HepG2 (cell line): Measurements from ENCODE around the gene DDC. TPM values are rescaled to one million over a fixed set of nuclear protein-coding genes. Genes with fewer than 3 reads are reported as not detected.

ENCODE experiments used
- ATAC-seq: fragments of 200-7000 bp; cut with Tn5 transposase; 3 replicates; pipeline ENCODE4 v1.9.1; 2020; ENCODE audit warnings: mild to moderate bottlenecking, moderate library complexity
- BruUV-seq: library from RNA; stranded (reverse); fragments of 400-500 nt; replicated peaks from 2 replicates; lab custom pipeline; 2021; lab: Mats Ljungman, UMichigan
- CTCF ChIA-PET: fragments of 300-600 bp; formaldehyde crosslinking; extraction: SDS; loops from one replicate; lab custom pipeline; 2021; ENCODE audit warnings: low total read pairs, inconsistent platforms, low intra/inter-chr PET ratio; lab: Yijun Ruan, JAX
- POLR2A ChIA-PET: fragments of 350-600 bp; sonication (Branson Sonifier 250); formaldehyde crosslinking; loops from one replicate; lab custom pipeline; 2020; ENCODE audit warnings: antibody characterized with exemption, inconsistent platforms; lab: Yijun Ruan, JAX
- DNase-seq: peaks from one replicate; pipeline ENCODE4 v3.0.0-alpha.2; 2015; ENCODE audit warnings: low spot score
- FAIRE-seq: peaks from 3 replicates; lab custom pipeline; 2011; peaks lifted over from hg19 to GRCh38; lab: Jason Lieb, UNC
- H2AFZ ChIP-seq: one replicate; pipeline ENCODE4 v1.6.1; 2011; ENCODE audit warnings: low read length, inconsistent platforms
- H3K27ac ChIP-seq: fragments of 300-600 bp; 3 replicates; pipeline ENCODE4 v1.8.0; 2011; ENCODE audit warnings: mixed run types, mild to moderate bottlenecking, mixed read lengths, low read length, inconsistent platforms; ENCODE audit not compliant: insufficient read depth; ENCODE audit errors: extremely low read length
- H3K27me3 ChIP-seq, 2 experiments: fragments of 200-600 bp in 1 of 2; 2 replicates in 1 of 2; 3 replicates in 1 of 2; pipeline versions ENCODE4 v1.6.0 to v1.8.0; 2011; ENCODE audit warnings: low read length in 2 of 2, mild to moderate bottlenecking in 2 of 2, moderate library complexity in 2 of 2, inconsistent platforms in 1 of 2; ENCODE audit not compliant: insufficient read depth in 2 of 2, control insufficient read depth in 1 of 2
- H3K36me3 ChIP-seq, 2 experiments: fragments of 200-600 bp in 1 of 2; replicated peaks in 1 of 2; 2 replicates in 1 of 2; 3 replicates in 1 of 2; pipeline versions ENCODE4 v1.5.1 to v1.8.0; 2011; ENCODE audit warnings: low read length in 2 of 2, inconsistent platforms in 1 of 2; ENCODE audit not compliant: insufficient read depth in 2 of 2, control insufficient read depth in 1 of 2
- H3K4me1 ChIP-seq: 2 replicates; pipeline ENCODE4 v1.5.1; 2012; ENCODE audit warnings: low read length, inconsistent platforms; ENCODE audit not compliant: insufficient read depth
- H3K4me2 ChIP-seq: 2 replicates; pipeline ENCODE4 v1.6.0; 2011; ENCODE audit warnings: low read depth, low read length, inconsistent platforms
- H3K4me3 ChIP-seq, 3 experiments: fragments of 200-600 bp in 1 of 3; sonication (generic), shearing (Covaris generic) in 1 of 3; replicated peaks in 1 of 3; 2 replicates each; pipeline ENCODE4 v1.5.1; 2011 to 2016; ENCODE audit warnings: low read length in 3 of 3, inconsistent platforms in 2 of 3, low read depth in 2 of 3, mild to moderate bottlenecking in 2 of 3, control low read depth in 1 of 3, mixed read lengths in 1 of 3; ENCODE audit not compliant: insufficient read depth in 1 of 3
- H3K79me2 ChIP-seq: one replicate; pipeline ENCODE4 v1.6.1; 2011; ENCODE audit warnings: low read length, inconsistent platforms; ENCODE audit not compliant: insufficient read depth
- H3K9ac ChIP-seq: 2 replicates; pipeline ENCODE4 v1.6.0; 2011; ENCODE audit warnings: mild to moderate bottlenecking, low read depth, low read length, inconsistent platforms; ENCODE audit not compliant: insufficient read depth
- H3K9me3 ChIP-seq: 2 replicates; pipeline ENCODE4 v1.5.1; 2012; ENCODE audit warnings: mild to moderate bottlenecking, low read length
- H4K20me1 ChIP-seq: 2 replicates; pipeline ENCODE4 v1.6.0; 2011; ENCODE audit warnings: inconsistent platforms, mild to moderate bottlenecking, low read length, moderate library complexity; ENCODE audit not compliant: insufficient read depth
- ARID5B ChIP-seq: IDR thresholded peaks from 2 replicates; pipeline ENCODE4 v1.4.0; 2020; ENCODE audit warnings: mild to moderate bottlenecking, missing genetic modification reagents
- CEBPG ChIP-seq: IDR thresholded peaks from 2 replicates; pipeline ENCODE4 v1.6.1; 2016
- IRF1 ChIP-seq: sonication (generic); formaldehyde crosslinking; IDR thresholded peaks from 2 replicates; pipeline ENCODE4 v1.4.0; 2020; ENCODE audit warnings: low read depth, mild to moderate bottlenecking, missing genetic modification reagents
- MIER3 ChIP-seq: IDR thresholded peaks from 2 replicates; pipeline ENCODE4 v1.6.1; 2016; ENCODE audit warnings: missing compliant biosample characterization, borderline replicate concordance
- SOX6 ChIP-seq, 2 experiments: fragments of 450-650 bp in 1 of 2; sonication (generic) in 1 of 2; formaldehyde crosslinking in 1 of 2; IDR thresholded peaks; 2 replicates each; pipeline versions ENCODE4 v1.4.0 to v1.6.1; 2017 to 2020; ENCODE audit warnings: antibody characterized with exemption in 1 of 2, mild to moderate bottlenecking in 1 of 2, missing genetic modification reagents in 1 of 2
- ZFP41 ChIP-seq: sonication (generic); formaldehyde crosslinking; IDR thresholded peaks from 2 replicates; pipeline ENCODE4 v1.4.0; 2020; ENCODE audit warnings: mild to moderate bottlenecking, missing genetic modification reagents, borderline replicate concordance
- ZNF597 ChIP-seq: sonication (generic); formaldehyde crosslinking; IDR thresholded peaks from 2 replicates; pipeline ENCODE4 v1.5.0; 2020; ENCODE audit warnings: missing genetic modification reagents
- ZNF816 ChIP-seq: sonication (generic); formaldehyde crosslinking; IDR thresholded peaks from 2 replicates; pipeline ENCODE4 v1.8.0; 2022; ENCODE audit warnings: missing genetic modification reagents, mild to moderate bottlenecking, borderline replicate concordance
- ZSCAN30 ChIP-seq: sonication (generic); formaldehyde crosslinking; IDR thresholded peaks from 2 replicates; pipeline ENCODE4 v1.5.0; 2020; ENCODE audit warnings: mild to moderate bottlenecking, missing genetic modification reagents
- WGBS: methylation state at CpG from one replicate; pipeline ENCODE4 v1.1.6; 2017; ENCODE audit warnings: low lambda C conversion rate; 5-methylcytosine and 5-hydroxymethylcytosine counted together
- in situ Hi-C: cut with HindIII; loops from 2 replicates; pipeline ENCODE4 v1.10.0; 2017; ENCODE audit warnings: low pct_unique_long_range_greater_than_20kb; ENCODE audit not compliant: extremely low pct_ligation_motif_present
- intact Hi-C: fragments of 100-400 bp; cut with micrococcal nuclease; formaldehyde crosslinking; loops from one replicate; pipeline ENCODE4 v1.10.0; 2022; ENCODE audit not compliant: unreplicated experiment
- polyA plus RNA-seq, 8 experiments: library from polyadenylated mRNA; depleted of rRNA in 3 of 8; stranded (reverse) in 7 of 8; unstranded in 1 of 8; fragments of >200 nt; fragmentation: Illumina TruSeq in 4 of 8; extraction: Trizol in 4 of 8; gene quantifications; 2 replicates each; pipeline versions ENCODE4 v1.2.1 to v1.2.3, GENCODE V29; 2011 to 2016; ENCODE audit warnings: low read depth in 4 of 8, missing spikeins in 1 of 8, mixed read lengths in 1 of 8; ENCODE audit not compliant: insufficient read depth in 1 of 8
- total RNA-seq, 5 experiments: library from RNA; depleted of rRNA; stranded (reverse); fragments of >200 nt; fragmentation: Illumina TruSeq; extraction: Trizol; gene quantifications; 2 replicates each; pipeline ENCODE4 v1.2.3, GENCODE V29; 2016; ENCODE audit warnings: low read depth in 1 of 5
- TF ChIP-seq, protein P1 (sequence below): sonication (generic); formaldehyde crosslinking; IDR thresholded peaks from 2 replicates; pipeline ENCODE4 v1.4.0; 2020; ENCODE audit warnings: missing genetic modification reagents, borderline replicate concordance
- TF ChIP-seq, protein P2 (sequence below): sonication (generic); formaldehyde crosslinking; IDR thresholded peaks from 2 replicates; pipeline ENCODE4 v1.4.0; 2020; ENCODE audit warnings: missing genetic modification reagents

DDC gene
- total and polyA plus RNA-seq, 2 of the 13 experiments (the other 11 are each of a cell fraction or from before 2014, with no cell fraction given), result 11.7 to 93.3 TPM

DNA sequence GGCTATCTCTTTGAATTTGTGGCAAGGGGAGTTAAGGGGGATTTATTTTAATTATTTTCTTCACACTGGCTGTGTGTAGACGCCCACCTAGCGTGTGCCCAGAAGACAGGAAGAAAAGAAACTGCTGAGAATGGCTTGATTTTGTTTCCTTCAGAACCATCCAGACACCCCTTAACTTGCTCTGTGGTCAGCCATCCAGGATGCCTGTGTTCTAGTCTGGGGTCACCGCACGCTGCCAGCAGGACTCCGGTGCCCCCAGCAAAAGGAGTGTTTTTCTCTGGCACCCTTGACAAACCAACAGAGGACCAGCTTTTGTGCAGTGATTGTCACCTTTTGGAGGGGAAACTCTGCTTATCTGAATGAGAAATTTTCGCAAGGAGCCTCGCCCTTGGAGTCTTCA lies 5.3 kb downstream of the DDC start (continued):
- TF ChIP-seq, protein P1, sequence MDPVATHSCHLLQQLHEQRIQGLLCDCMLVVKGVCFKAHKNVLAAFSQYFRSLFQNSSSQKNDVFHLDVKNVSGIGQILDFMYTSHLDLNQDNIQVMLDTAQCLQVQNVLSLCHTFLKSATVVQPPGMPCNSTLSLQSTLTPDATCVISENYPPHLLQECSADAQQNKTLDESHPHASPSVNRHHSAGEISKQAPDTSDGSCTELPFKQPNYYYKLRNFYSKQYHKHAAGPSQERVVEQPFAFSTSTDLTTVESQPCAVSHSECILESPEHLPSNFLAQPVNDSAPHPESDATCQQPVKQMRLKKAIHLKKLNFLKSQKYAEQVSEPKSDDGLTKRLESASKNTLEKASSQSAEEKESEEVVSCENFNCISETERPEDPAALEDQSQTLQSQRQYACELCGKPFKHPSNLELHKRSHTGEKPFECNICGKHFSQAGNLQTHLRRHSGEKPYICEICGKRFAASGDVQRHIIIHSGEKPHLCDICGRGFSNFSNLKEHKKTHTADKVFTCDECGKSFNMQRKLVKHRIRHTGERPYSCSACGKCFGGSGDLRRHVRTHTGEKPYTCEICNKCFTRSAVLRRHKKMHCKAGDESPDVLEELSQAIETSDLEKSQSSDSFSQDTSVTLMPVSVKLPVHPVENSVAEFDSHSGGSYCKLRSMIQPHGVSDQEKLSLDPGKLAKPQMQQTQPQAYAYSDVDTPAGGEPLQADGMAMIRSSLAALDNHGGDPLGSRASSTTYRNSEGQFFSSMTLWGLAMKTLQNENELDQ, result no peak
- TF ChIP-seq ZNF816, result no peak

DNA sequence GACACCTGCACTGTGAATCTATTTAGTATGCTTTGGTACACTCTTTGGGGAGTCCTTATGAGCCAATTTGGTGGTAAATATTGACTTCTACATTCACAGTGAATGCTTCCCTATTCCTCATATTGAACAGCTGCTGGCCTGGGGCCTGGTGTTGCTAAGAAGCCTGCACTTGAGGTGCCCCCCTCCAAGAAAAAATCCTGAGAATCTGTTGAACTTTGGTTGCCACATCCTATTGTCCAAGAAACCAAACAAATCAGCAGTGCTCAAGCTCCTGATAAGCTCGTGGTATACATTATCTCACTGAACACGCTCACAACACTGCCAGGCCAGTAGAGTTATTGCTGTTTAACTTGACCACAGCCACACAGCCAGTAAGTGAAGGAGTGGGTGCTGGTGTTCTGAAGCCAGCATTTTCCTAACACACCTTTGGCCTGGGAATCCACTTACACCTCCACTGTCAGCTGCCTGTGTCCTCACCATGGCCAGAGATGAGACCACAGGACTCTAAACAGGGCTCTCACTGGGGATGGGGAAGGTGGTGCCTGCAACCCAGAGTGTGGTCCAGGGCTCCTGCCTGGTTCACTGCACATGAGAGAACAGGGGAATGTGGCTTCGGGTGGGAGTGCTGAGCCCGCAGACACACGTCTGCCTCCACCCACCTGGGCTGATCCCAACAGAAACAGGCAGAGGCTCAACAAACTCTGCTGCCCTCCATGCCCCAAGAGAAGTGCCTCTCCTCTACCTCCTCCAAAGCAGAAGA lies 6.7 kb downstream of the DDC start:
- intact Hi-C loops (no loop called here), in situ Hi-C loops (no loop called here)
- WGBS, result 61% methylated on average over 3 of the region's 5 CpGs
- Histone ChIP-seq H3K36me3 (peaks cover 0 to 5% of the 10 kb centered on the region in 2 experiments; a peak in 1 of 5 replicates), H3K27ac (no peak overlapping the region), H3K4me1 (peaks cover 97% of the 10 kb centered on the region), H3K27me3 (no peaks in the 10 kb centered on the region), H3K4me3 (no peak overlapping the region), H3K9me3 (no peaks in the 10 kb centered on the region), H4K20me1 (no peaks in the 10 kb centered on the region), H2AFZ (no peak overlapping the region), H3K9ac (no peak overlapping the region), H3K79me2 (peaks cover 40% of the 10 kb centered on the region), H3K4me2 (0 out of 2 replicates have a peak overlapping the region, but pooled peaks have one; percentile 10)
- DNase-seq, result no peak
- POLR2A ChIA-PET, result interaction anchor here (1.2 to 1.3 kb wide), 2 partner anchors 21 to 57 kb away, joined by 3 to 5 read pairs; no protein-coding TSS in a partner anchor
- CTCF ChIA-PET, result no interaction called here
- no TSS peak for BruUV-seq
- FAIRE-seq, result no peak
- no peak for ATAC-seq
- TF ChIP-seq ZNF597 (no peak), ARID5B (CRISPR knock-in tag) (no peak), MIER3 (CRISPR knock-in tag) (no peak), ZFP41 (CRISPR knock-in tag) (no peak), IRF1 (CRISPR knock-in tag) (no peak), CEBPG (CRISPR knock-in tag) (no peak), SOX6 (IDR thresholded peaks at IDR 0.05) (no peak), SOX6 (CRISPR knock-in tag; IDR thresholded peaks at IDR 0.05) (peak; percentile 52), ZSCAN30 (CRISPR knock-in tag) (no peak)
- TF ChIP-seq, protein P2, sequence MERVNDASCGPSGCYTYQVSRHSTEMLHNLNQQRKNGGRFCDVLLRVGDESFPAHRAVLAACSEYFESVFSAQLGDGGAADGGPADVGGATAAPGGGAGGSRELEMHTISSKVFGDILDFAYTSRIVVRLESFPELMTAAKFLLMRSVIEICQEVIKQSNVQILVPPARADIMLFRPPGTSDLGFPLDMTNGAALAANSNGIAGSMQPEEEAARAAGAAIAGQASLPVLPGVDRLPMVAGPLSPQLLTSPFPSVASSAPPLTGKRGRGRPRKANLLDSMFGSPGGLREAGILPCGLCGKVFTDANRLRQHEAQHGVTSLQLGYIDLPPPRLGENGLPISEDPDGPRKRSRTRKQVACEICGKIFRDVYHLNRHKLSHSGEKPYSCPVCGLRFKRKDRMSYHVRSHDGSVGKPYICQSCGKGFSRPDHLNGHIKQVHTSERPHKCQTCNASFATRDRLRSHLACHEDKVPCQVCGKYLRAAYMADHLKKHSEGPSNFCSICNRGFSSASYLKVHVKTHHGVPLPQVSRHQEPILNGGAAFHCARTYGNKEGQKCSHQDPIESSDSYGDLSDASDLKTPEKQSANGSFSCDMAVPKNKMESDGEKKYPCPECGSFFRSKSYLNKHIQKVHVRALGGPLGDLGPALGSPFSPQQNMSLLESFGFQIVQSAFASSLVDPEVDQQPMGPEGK (CRISPR knock-in tag), result peak; percentile 59
